B cell (primary cell): ENCODE results near the gene SLC39A11. TPM values are rescaled to one million over a fixed set of nuclear protein-coding genes. Genes with fewer than 3 reads are reported as not detected.
"Not testable (repeated sequence)": the region's sequence is repeated elsewhere in the genome, so short reads cannot be mapped to it uniquely, and the experiment has no call there.

Source experiments
- ATAC-seq: fragments of 200-7000 bp; cut with Tn5 transposase; one replicate; pipeline ENCODE4 v1.10.0; 2021; ENCODE audit warnings: low read depth, mild to moderate bottlenecking, moderate number of reproducible peaks, moderate library complexity
- CTCF ChIA-PET: fragments of 350-600 bp; sonication (Branson Sonifier 250); formaldehyde crosslinking; loops from one replicate; lab custom pipeline; 2021; ENCODE audit warnings: antibody characterized with exemption, inconsistent platforms; lab: Charles Lee
- POLR2A ChIA-PET: fragments of 350-600 bp; sonication (Branson Sonifier 250); formaldehyde crosslinking; loops from one replicate; lab custom pipeline; 2021; ENCODE audit warnings: antibody characterized with exemption; lab: Charles Lee
- DNase-seq: peaks from one replicate; pipeline ENCODE4 v3.0.0; 2013
- H2AFZ ChIP-seq: 2 replicates; pipeline ENCODE4 v1.6.1; 2012; ENCODE audit warnings: mild to moderate bottlenecking, low read depth, low read length; ENCODE audit not compliant: insufficient read depth, poor library complexity, severe bottlenecking
- H3K27ac ChIP-seq, 2 donors: 1 replicate in 1 of 2; 2 replicates in 1 of 2; pipeline ENCODE4 v1.5.1; 2012 to 2013; ENCODE audit warnings: low read length in 2 of 2, mild to moderate bottlenecking in 2 of 2, moderate library complexity in 1 of 2
- H3K27me3 ChIP-seq, 4 experiments: fragments of 200-600 bp in 1 of 4; sonication (generic) in 1 of 4; replicated peaks in 1 of 4; 1 replicate in 2 of 4; 2 replicates in 2 of 4; pipeline versions ENCODE4 v1.6.1 to v1.7.0; 2013 to 2016; ENCODE audit warnings: low read length in 3 of 4, mild to moderate bottlenecking in 2 of 4, mixed read lengths in 1 of 4, moderate library complexity in 1 of 4; ENCODE audit not compliant: insufficient read depth in 4 of 4, control insufficient read depth in 3 of 4; ENCODE audit errors: control extremely low read depth in 1 of 4
- H3K36me3 ChIP-seq, 2 experiments: replicated peaks in 1 of 2; 1 replicate in 1 of 2; 2 replicates in 1 of 2; pipeline versions ENCODE4 v1.6.1 to v1.7.1; 2013; ENCODE audit warnings: low read length in 1 of 2; ENCODE audit not compliant: insufficient read depth in 2 of 2, control insufficient read depth in 1 of 2; ENCODE audit errors: control extremely low read depth in 1 of 2, extremely low read depth in 1 of 2
- H3K4me1 ChIP-seq, 2 donors: fragments of 200-600 bp in 1 of 2; sonication (generic) in 1 of 2; 1 replicate in 1 of 2; 2 replicates in 1 of 2; pipeline versions ENCODE4 v1.5.1 to v1.6.1; 2013 to 2017; ENCODE audit warnings: low read length in 2 of 2; ENCODE audit not compliant: control insufficient read depth in 2 of 2, insufficient read depth in 2 of 2
- H3K4me2 ChIP-seq: replicated peaks from 2 replicates; pipeline ENCODE3; 2012; ENCODE audit warnings: mild to moderate bottlenecking, low read depth, low read length; ENCODE audit not compliant: poor library complexity, severe bottlenecking
- H3K4me3 ChIP-seq, 5 experiments: fragments of 200-600 bp in 1 of 5; sonication (generic) in 1 of 5; 1 replicate in 3 of 5; 2 replicates in 2 of 5; pipeline versions ENCODE4 v1.5.1 to v1.7.0; 2011 to 2016; ENCODE audit warnings: low read length in 4 of 5, mild to moderate bottlenecking in 4 of 5, low read depth in 2 of 5, control low read depth in 1 of 5, moderate library complexity in 1 of 5; ENCODE audit not compliant: insufficient read depth in 1 of 5; ENCODE audit errors: control extremely low read depth in 1 of 5, extremely low read depth in 1 of 5
- H3K79me2 ChIP-seq: fragments of 200-600 bp; sonication (generic); one replicate; pipeline ENCODE4 v1.6.0; 2016; ENCODE audit warnings: low read length; ENCODE audit not compliant: control insufficient read depth, insufficient read depth
- H3K9ac ChIP-seq: fragments of 200-600 bp; sonication (generic); 2 replicates; pipeline ENCODE4 v1.6.1; 2017; ENCODE audit warnings: mild to moderate bottlenecking, low read length, moderate library complexity
- H3K9me3 ChIP-seq, 3 donors: one replicate each; pipeline versions ENCODE4 v1.6.1 to v1.7.1; 2013; ENCODE audit warnings: low read length in 2 of 3; ENCODE audit not compliant: control insufficient read depth in 2 of 3, insufficient read depth in 1 of 3; ENCODE audit errors: control extremely low read depth in 1 of 3
- H4K20me1 ChIP-seq: 2 replicates; pipeline ENCODE4 v1.6.0; 2012; ENCODE audit warnings: mild to moderate bottlenecking, low read length; ENCODE audit not compliant: insufficient read depth, control insufficient read depth, poor library complexity, severe bottlenecking
- H3K27ac Mint-ChIP-seq: one replicate; pipeline ENCODE4 v1.8.0; 2021; ENCODE audit warnings: mixed read lengths
- H3K27me3 Mint-ChIP-seq: one replicate; pipeline ENCODE4 v1.8.0; 2021; ENCODE audit warnings: mixed read lengths
- H3K4me1 Mint-ChIP-seq: one replicate; pipeline ENCODE4 v1.8.0; 2021; ENCODE audit warnings: mixed read lengths
- H3K4me3 Mint-ChIP-seq: one replicate; pipeline ENCODE4 v1.8.0; 2021; ENCODE audit warnings: mixed read lengths
- H3K9me3 Mint-ChIP-seq: one replicate; pipeline ENCODE4 v1.8.0; 2022; ENCODE audit warnings: mixed read lengths; ENCODE audit not compliant: insufficient read depth
- EZH2 ChIP-seq: IDR thresholded peaks from 2 replicates; pipeline ENCODE4 v1.6.1; 2012; ENCODE audit warnings: borderline replicate concordance, low read depth, mild to moderate bottlenecking, moderate library complexity, low read length; ENCODE audit not compliant: insufficient read depth, poor library complexity, severe bottlenecking
- WGBS: methylation state at CpG from one replicate; pipeline ENCODE4 v1.1.5; 2013; ENCODE audit warnings: missing lambda C conversion rate; ENCODE audit not compliant: insufficient coverage; 5-methylcytosine and 5-hydroxymethylcytosine counted together
- intact Hi-C: fragments of 100-400 bp; cut with micrococcal nuclease; formaldehyde crosslinking; loops from one replicate; pipeline ENCODE4 v1.10.0; 2022
- polyA plus RNA-seq: library from polyadenylated mRNA; depleted of rRNA; stranded (reverse); fragments of >200 nt; gene quantifications from 2 replicates; pipeline ENCODE4 v1.2.3, GENCODE V29; 2012
- total RNA-seq, 2 donors: library from RNA; stranded (reverse); fragments of 120-200 nt in 1 of 2; gene quantifications; 1 replicate in 1 of 2; 2 replicates in 1 of 2; pipeline versions ENCODE4 v1.2.3 to v1.2.4, GENCODE V29; 2013 to 2022
- TF ChIP-seq, protein P1 (sequence below): fragments of 200-600 bp; IDR thresholded peaks from one replicate; pipeline ENCODE4 v1.8.0; 2022; ENCODE audit warnings: antibody characterized with exemption, mild to moderate bottlenecking

SLC39A11 gene
- total and polyA plus RNA-seq, 2 donors (not counting 1 experiment from before 2014, with no cell fraction given) = 6.9 to 39.6 TPM

DNA sequence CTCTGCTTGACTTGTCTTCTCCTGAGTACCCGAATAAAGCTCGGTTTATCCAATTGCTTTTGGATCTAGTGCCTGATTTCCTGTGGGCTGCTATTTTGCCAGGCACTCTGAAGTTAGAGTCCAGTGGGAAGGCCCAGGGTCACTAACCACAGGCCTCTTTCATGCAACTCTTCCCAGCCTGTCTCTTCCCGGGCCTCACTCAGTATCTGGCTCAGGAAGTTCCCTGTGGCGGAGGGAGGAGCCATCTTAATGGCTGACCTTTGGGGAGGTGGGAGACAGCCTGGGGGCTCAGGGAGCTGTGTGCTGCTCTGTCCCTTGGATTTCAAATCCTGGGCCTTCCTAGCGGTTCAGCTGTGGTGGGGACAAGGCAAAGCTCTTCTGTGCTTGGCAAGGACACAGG lies 328.5 kb downstream of the SLC39A11 start:
- Histone ChIP-seq H3K4me3 (no peak overlapping the region), H3K9ac (no peak overlapping the region), H3K4me2 (no peak overlapping the region), H3K27me3 (no peaks in the 10 kb centered on the region), H3K27ac (no peak overlapping the region), H2AFZ (no peak overlapping the region), H4K20me1 (no peaks in the 10 kb centered on the region), H3K79me2 (no peaks in the 10 kb centered on the region), H3K36me3 (no peaks in the 10 kb centered on the region), H3K9me3 (no peaks in the 10 kb centered on the region), H3K4me1 (no peaks in the 10 kb centered on the region)
- Mint-ChIP-seq H3K27ac (no peak overlapping the region), H3K9me3 (no peaks in the 10 kb centered on the region), H3K4me1 (no peaks in the 10 kb centered on the region), H3K27me3 (no peaks in the 10 kb centered on the region), H3K4me3 (no peak overlapping the region)
- no peak for TF ChIP-seq EZH2
- TF ChIP-seq, protein P1, sequence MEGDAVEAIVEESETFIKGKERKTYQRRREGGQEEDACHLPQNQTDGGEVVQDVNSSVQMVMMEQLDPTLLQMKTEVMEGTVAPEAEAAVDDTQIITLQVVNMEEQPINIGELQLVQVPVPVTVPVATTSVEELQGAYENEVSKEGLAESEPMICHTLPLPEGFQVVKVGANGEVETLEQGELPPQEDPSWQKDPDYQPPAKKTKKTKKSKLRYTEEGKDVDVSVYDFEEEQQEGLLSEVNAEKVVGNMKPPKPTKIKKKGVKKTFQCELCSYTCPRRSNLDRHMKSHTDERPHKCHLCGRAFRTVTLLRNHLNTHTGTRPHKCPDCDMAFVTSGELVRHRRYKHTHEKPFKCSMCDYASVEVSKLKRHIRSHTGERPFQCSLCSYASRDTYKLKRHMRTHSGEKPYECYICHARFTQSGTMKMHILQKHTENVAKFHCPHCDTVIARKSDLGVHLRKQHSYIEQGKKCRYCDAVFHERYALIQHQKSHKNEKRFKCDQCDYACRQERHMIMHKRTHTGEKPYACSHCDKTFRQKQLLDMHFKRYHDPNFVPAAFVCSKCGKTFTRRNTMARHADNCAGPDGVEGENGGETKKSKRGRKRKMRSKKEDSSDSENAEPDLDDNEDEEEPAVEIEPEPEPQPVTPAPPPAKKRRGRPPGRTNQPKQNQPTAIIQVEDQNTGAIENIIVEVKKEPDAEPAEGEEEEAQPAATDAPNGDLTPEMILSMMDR = no peak
- 96% methylated on average over 4 of the region's 5 CpGs for whole genome bisulfite sequencing
- ATAC-seq = no peak
- no peak for DNase-seq
- ChIA-PET CTCF (no interaction called here), POLR2A (no interaction called here)
- intact Hi-C loops = no loop called here

- H3K79me2 ChIP-seq, H3K9me3 ChIP-seq, H3K4me1 ChIP-seq, H3K27ac ChIP-seq, H3K4me3 ChIP-seq, H3K27ac Mint-ChIP-seq, H3K36me3 ChIP-seq, DNase-seq, H3K4me3 Mint-ChIP-seq, H3K27me3 Mint-ChIP-seq, H3K4me2 ChIP-seq, H4K20me1 ChIP-seq, ATAC-seq, POLR2A ChIA-PET, H3K9ac ChIP-seq, H3K4me1 Mint-ChIP-seq, intact Hi-C loops, H3K27me3 ChIP-seq, CTCF ChIA-PET, H3K9me3 Mint-ChIP-seq, H2AFZ ChIP-seq: not testable (repeated sequence)
- WGBS = 100% methylated on average over 6 of the region's 9 CpGs
These were observed 330.5 kb downstream of the SLC39A11 start for GRCh38 chr17:72761893-72762575.
